Measurements from ENCODE around the gene PTPRT.

GRCh38 chr20:42179768-42180167, 1009.9 kb downstream of the PTPRT start:
- TF ChIP-seq, protein P1, sequence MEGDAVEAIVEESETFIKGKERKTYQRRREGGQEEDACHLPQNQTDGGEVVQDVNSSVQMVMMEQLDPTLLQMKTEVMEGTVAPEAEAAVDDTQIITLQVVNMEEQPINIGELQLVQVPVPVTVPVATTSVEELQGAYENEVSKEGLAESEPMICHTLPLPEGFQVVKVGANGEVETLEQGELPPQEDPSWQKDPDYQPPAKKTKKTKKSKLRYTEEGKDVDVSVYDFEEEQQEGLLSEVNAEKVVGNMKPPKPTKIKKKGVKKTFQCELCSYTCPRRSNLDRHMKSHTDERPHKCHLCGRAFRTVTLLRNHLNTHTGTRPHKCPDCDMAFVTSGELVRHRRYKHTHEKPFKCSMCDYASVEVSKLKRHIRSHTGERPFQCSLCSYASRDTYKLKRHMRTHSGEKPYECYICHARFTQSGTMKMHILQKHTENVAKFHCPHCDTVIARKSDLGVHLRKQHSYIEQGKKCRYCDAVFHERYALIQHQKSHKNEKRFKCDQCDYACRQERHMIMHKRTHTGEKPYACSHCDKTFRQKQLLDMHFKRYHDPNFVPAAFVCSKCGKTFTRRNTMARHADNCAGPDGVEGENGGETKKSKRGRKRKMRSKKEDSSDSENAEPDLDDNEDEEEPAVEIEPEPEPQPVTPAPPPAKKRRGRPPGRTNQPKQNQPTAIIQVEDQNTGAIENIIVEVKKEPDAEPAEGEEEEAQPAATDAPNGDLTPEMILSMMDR (tag by site-specific recombination; IDR thresholded peaks at IDR 0.05) = no peak
- TF ChIP-seq ZNF274 (IDR thresholded peaks at IDR 0.05; ENCODE audit: low read length) (no peak), ZNF274 (tag by site-specific recombination; IDR thresholded peaks at IDR 0.05; ENCODE audit: borderline replicate concordance) (no peak), YY1 (tag by site-specific recombination; IDR thresholded peaks at IDR 0.05) (no peak), ZNF366 (tag by site-specific recombination; conservative IDR thresholded peaks at IDR 0.05) (no peak), ZBTB7A (tag by site-specific recombination; IDR thresholded peaks at IDR 0.05; ENCODE audit: low read depth) (no peak), ZNF76 (tag by site-specific recombination; IDR thresholded peaks at IDR 0.05; ENCODE audit: borderline replicate concordance, low read depth) (no peak), ZBTB21 (tag by site-specific recombination; IDR thresholded peaks at IDR 0.05) (no peak), ZNF266 (tag by site-specific recombination; IDR thresholded peaks at IDR 0.05; ENCODE audit: low read depth) (no peak), ZNF202 (tag by site-specific recombination; IDR thresholded peaks at IDR 0.05; ENCODE audit: borderline replicate concordance) (no peak), ZNF707 (tag by site-specific recombination; IDR thresholded peaks at IDR 0.05) (no peak), ZNF140 (tag by site-specific recombination; IDR thresholded peaks at IDR 0.05) (no peak)
- TF ChIP-seq, protein P2, sequence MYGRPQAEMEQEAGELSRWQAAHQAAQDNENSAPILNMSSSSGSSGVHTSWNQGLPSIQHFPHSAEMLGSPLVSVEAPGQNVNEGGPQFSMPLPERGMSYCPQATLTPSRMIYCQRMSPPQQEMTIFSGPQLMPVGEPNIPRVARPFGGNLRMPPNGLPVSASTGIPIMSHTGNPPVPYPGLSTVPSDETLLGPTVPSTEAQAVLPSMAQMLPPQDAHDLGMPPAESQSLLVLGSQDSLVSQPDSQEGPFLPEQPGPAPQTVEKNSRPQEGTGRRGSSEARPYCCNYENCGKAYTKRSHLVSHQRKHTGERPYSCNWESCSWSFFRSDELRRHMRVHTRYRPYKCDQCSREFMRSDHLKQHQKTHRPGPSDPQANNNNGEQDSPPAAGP (tag by site-specific recombination; IDR thresholded peaks at IDR 0.05) = no peak
